Prostate gland (tissue), 2 donors: Measurements from ENCODE around the gene ZNF691. TPM values are rescaled to one million over a fixed set of nuclear protein-coding genes. Genes with fewer than 3 reads are reported as not detected.

ENCODE experiments used
- DNase-seq: peaks from one replicate; pipeline ENCODE4 v3.0.0-alpha.2; 2019; ENCODE audit warnings: low spot score
- H3K27ac ChIP-seq, 2 donors: fragments of 200-600 bp; sonication (generic); 2 replicates each; pipeline ENCODE4 v1.5.1; 2017 to 2019
- H3K27me3 ChIP-seq: fragments of 200-600 bp; sonication (generic); replicated peaks from 2 replicates; pipeline ENCODE4 v1.5.1; 2019; ENCODE audit not compliant: insufficient read depth
- H3K36me3 ChIP-seq, 2 donors: fragments of 200-600 bp; sonication (generic); 1 replicate in 1 of 2; 2 replicates in 1 of 2; pipeline versions ENCODE4 v1.5.1 to v1.8.1; 2017 to 2019
- H3K4me1 ChIP-seq: fragments of 200-600 bp; sonication (generic); replicated peaks from 2 replicates; pipeline ENCODE4 v1.5.1; 2019
- H3K4me3 ChIP-seq, 2 donors: fragments of 200-600 bp; sonication (generic); 2 replicates each; pipeline ENCODE4 v1.5.1; 2017 to 2019
- H3K9me3 ChIP-seq: fragments of 200-600 bp; sonication (generic); 2 replicates; pipeline ENCODE4 v1.5.1; 2017
- POLR2A ChIP-seq: fragments of 450-650 bp; IDR thresholded peaks from one replicate; pipeline ENCODE4 v1.6.1; 2016; ENCODE audit warnings: antibody characterized with exemption, mild to moderate bottlenecking
- POLR2AphosphoS5 ChIP-seq: sonication (generic); formaldehyde crosslinking; IDR thresholded peaks from one replicate; pipeline ENCODE4 v1.6.1; 2017; ENCODE audit warnings: antibody characterized with exemption
- WGBS: methylation state at CpG from one replicate; pipeline ENCODE4 v1.1.5; 2018; 5-methylcytosine and 5-hydroxymethylcytosine counted together
- intact Hi-C: fragments of 100-400 bp; cut with DNase I; formaldehyde crosslinking; loops from one replicate; pipeline ENCODE4 v1.14.2; 2022
- total RNA-seq, 2 donors: library from RNA; depleted of rRNA; stranded (reverse); fragments of >200 nt; gene quantifications; one replicate each; pipeline ENCODE4 v1.1.0, GENCODE V29; 2016
- TF ChIP-seq, protein P1 (sequence below), 4 experiments: fragments of 200-600 bp in 2 of 4; fragments of 450-650 bp in 2 of 4; sonication (generic) in 2 of 4; IDR thresholded peaks; 1 replicate in 3 of 4; 2 replicates in 1 of 4; pipeline ENCODE4 v1.5.1; 2016 to 2019; ENCODE audit warnings: antibody characterized with exemption in 4 of 4, mild to moderate bottlenecking in 2 of 4, moderate library complexity in 2 of 4

Gene ZNF691
- total RNA-seq, 2 donors from 2014 or later: 16.0 to 19.5 TPM

DNA sequence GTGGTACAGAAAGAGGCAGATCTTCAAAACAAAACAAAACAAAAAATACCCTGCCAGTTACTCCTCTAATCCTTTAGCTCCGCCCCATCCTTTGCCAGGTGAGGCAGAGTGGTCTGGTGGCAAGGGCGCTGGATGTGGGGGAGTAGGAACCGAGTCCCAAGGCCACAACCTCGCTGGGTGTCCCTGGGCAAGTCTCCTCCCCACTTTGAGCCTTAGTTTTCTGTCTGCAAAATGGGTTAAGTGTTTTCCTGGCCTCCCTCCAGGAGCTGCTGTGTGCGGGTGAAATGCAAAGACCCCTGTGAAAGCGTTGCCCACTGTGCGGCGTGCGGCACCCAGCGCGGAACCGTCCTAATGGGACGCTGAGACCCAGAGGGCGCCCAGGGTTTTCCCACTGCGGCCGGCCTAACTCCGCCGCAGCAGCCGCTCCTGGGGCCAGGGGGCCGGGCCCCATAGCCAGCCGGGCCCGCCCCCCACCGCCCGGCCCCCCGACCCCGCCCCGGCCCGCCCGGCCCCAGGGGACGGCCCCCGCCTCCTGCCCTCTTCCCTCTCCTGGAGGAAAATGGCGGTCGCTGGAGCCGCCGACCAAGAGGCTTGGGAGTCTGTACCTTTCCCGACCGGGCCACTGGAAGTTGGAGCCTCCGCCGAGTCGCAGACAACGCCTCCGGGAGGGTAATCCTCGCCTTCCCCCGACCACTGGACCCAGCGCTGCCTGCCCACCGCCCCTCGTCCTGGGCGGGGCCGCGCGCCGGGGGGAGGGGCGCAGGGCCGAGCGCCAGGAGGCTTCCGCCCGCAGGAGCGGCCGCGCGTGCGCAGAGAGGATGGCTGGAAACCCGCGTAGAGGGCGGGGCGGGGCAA is 29.6 kb upstream of the ZNF691 start, which contains the start of the genes ERMAP and SVBP:
Gene ERMAP, plus strand, starts transcription at position 538 of the 855 bp plus-strand sequence. CDS start 13,327 bp downstream, outside the sequence.
Gene SVBP, minus strand, starts transcription at position 813 of the 855 bp plus-strand sequence. CDS start 853 bp downstream, outside the sequence.
- H3K4me3 ChIP-seq: peak within 1 kb of the TSS; percentile 63 to 86
- H3K9me3 ChIP-seq: no peaks in the 10 kb centered on the region
- TF ChIP-seq POLR2A (peak; percentile 4), POLR2AphosphoS5 (peak; percentile 39)
- TF ChIP-seq, protein P1, sequence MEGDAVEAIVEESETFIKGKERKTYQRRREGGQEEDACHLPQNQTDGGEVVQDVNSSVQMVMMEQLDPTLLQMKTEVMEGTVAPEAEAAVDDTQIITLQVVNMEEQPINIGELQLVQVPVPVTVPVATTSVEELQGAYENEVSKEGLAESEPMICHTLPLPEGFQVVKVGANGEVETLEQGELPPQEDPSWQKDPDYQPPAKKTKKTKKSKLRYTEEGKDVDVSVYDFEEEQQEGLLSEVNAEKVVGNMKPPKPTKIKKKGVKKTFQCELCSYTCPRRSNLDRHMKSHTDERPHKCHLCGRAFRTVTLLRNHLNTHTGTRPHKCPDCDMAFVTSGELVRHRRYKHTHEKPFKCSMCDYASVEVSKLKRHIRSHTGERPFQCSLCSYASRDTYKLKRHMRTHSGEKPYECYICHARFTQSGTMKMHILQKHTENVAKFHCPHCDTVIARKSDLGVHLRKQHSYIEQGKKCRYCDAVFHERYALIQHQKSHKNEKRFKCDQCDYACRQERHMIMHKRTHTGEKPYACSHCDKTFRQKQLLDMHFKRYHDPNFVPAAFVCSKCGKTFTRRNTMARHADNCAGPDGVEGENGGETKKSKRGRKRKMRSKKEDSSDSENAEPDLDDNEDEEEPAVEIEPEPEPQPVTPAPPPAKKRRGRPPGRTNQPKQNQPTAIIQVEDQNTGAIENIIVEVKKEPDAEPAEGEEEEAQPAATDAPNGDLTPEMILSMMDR (IDR thresholded peaks at IDR 0.05): no peak
- H3K27me3 ChIP-seq: no peaks in the 10 kb centered on the region
- no peaks in the 10 kb centered on the region for H3K36me3 ChIP-seq
- H3K4me1 ChIP-seq: peaks cover 5% of the 10 kb centered on the region
- H3K27ac ChIP-seq: peak within 1 kb of the TSS; percentile 96 to 98
- peak; percentile 89 for DNase-seq
- intact Hi-C loops: no loop called here
- under 1% methylated on average over 38 of the region's 66 CpGs for WGBS

DNA sequence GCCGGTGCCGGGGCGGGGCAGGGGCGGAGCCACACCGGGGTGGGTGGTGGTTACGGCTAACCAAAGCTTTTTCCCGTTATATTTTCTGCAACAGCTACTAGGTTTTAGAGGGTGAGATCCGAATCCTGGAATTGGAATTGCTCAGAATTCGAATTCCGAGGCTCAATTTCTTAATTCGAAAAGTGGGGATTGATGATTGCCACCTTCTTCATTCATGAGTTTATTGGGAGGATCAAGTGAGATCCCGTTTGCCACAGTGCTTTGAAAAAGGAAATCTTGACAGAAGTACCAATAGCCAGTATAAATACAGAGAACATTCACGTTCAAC is 29.0 kb upstream of the ZNF691 start:
- Histone ChIP-seq H3K36me3 (no peaks in the 10 kb centered on the region), H3K27ac (peak overlapping the region; percentile 96 to 98), H3K4me1 (peaks cover 5% of the 10 kb centered on the region), H3K27me3 (no peaks in the 10 kb centered on the region), H3K4me3 (peak overlapping the region; percentile 63 to 86), H3K9me3 (no peaks in the 10 kb centered on the region)
- no peak for DNase-seq
- no peak for TF ChIP-seq POLR2A
- TF ChIP-seq POLR2AphosphoS5: peak; percentile 2
- WGBS: 1% methylated on average over 13 of the region's 13 CpGs
- intact Hi-C loops: no loop called here

DNA sequence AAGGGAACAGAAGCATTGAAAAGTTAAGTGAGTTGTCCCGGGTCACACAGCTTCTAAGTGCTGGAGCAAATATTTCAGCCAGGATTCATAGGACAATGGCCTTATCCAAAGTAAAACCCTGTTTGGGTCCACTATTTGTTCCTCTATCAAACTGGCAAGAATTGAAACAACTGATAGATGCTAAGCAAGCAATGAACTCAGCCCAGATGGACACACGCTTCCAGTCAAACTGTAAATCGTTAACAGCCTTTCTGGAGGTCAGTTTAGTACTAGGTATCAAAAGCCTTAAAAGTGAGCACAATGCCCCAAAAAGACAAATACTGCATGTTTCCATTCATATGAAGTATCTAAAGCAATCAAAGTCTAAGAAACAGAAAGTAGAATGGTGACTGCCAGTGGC is 28.4 kb upstream of the ZNF691 start:
- TF ChIP-seq POLR2A: no peak
- TF ChIP-seq, protein P1 (IDR thresholded peaks at IDR 0.05): no peak
- no peak for TF ChIP-seq POLR2AphosphoS5
- intact Hi-C loops: no loop called here
- no peaks in the 10 kb centered on the region for H3K27me3 ChIP-seq
- WGBS: 97% methylated on average over 3 of the region's 3 CpGs
- H3K4me3 ChIP-seq: peak overlapping the region in 1 of 2 donors; percentile 86
- H3K27ac ChIP-seq: no peak overlapping the region
- no peaks in the 10 kb centered on the region for H3K36me3 ChIP-seq
- DNase-seq: no peak
- H3K4me1 ChIP-seq: peaks cover 5% of the 10 kb centered on the region
- no peaks in the 10 kb centered on the region for H3K9me3 ChIP-seq

DNA sequence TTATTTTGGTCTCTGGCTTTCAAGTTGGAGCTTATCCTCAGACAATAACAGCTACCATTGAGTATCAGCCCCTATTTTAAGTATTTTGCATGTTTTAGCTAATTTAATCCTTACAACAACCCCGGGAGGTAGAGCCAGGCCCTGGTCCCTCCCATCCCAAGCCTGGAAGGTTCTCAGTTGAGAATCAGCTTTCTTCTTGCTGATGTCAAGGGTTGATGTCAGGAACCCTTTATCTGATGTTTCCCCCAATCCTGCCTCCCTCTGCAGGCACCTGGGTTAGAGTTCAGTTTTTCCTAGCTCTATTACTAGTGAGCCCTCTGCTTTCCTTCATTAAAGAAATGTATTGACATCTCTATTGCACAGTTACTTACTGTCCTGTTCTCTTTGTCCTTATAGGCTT is 25.6 kb upstream of the ZNF691 start:
- TF ChIP-seq POLR2A (no peak), POLR2AphosphoS5 (no peak)
- TF ChIP-seq, protein P1 (IDR thresholded peaks at IDR 0.05): no peak
- Histone ChIP-seq H3K4me3 (no peak overlapping the region), H3K27ac (no peak overlapping the region), H3K4me1 (peaks cover 4% of the 10 kb centered on the region), H3K27me3 (no peaks in the 10 kb centered on the region), H3K36me3 (no peaks in the 10 kb centered on the region), H3K9me3 (no peaks in the 10 kb centered on the region)
- no peak for DNase-seq
- 50% methylated on average over 1 of the region's 1 CpG for WGBS
- intact Hi-C loops: no loop called here

DNA sequence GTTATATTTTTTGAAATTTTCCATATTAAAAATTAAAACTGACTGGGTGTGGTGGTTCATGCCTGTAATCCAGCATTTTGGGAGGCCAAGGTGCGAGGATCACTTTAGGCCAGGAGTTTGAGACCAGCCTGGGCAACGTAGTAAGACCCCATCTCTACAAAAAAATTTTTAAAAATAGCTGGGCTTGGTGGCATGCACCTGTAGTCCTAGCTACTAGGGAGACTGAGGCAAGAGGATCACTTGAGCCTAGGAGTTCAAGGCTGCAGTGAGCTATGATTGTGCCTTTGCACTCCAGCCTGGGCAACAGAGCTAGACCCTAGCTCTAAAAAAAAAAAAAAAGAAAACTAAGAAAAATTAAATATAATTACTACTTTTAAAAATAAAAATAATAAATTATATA is 24.7 kb upstream of the ZNF691 start:
- no peak for DNase-seq
- intact Hi-C loops: no loop called here
- WGBS: 92% methylated on average over 2 of the region's 2 CpGs
- Histone ChIP-seq H3K27ac (no peak overlapping the region), H3K4me3 (no peak overlapping the region), H3K27me3 (no peaks in the 10 kb centered on the region), H3K9me3 (no peaks in the 10 kb centered on the region), H3K4me1 (no peaks in the 10 kb centered on the region), H3K36me3 (no peaks in the 10 kb centered on the region)
- TF ChIP-seq POLR2A (no peak), POLR2AphosphoS5 (no peak)
- TF ChIP-seq, protein P1 (IDR thresholded peaks at IDR 0.05): no peak
